HG02973 (cell line): ENCODE data around the gene LRRC74A.
"Not testable (repeated sequence)": the region's sequence is repeated elsewhere in the genome, so short reads cannot be mapped to it uniquely, and the experiment has no call there.

Experiments used
- ATAC-seq: cut with Tn5 transposase; IDR thresholded peaks from one replicate; pipeline ENCODE4 v1.9.1; 2021; ENCODE audit warnings: moderate library complexity; ENCODE audit not compliant: unreplicated experiment

Gene LRRC74A

DNA sequence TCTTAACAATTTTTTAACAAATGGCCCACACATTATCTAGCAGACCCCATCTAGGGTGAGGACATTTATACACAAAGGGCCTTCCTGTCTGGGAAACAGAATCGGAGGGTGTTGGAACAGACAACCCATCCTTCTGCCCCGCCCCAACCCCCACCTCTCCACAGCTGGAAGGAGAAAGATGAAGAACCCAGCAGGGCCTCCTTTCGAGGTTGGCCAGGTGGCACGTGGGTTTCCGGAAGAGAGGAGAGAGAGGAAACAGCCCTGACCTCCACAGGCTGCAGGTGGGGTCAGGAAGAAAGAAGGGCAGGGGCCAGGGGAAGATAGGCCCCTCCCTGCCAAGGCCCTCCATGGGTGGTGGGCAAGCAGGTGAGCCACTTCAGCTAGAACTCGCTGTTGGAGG, 57.2 kb downstream of the LRRC74A start:
- no peak for ATAC-seq

GRCh38 chr14:76884394-76884793, 58.2 kb downstream of the LRRC74A start:
- no peak for ATAC-seq

DNA sequence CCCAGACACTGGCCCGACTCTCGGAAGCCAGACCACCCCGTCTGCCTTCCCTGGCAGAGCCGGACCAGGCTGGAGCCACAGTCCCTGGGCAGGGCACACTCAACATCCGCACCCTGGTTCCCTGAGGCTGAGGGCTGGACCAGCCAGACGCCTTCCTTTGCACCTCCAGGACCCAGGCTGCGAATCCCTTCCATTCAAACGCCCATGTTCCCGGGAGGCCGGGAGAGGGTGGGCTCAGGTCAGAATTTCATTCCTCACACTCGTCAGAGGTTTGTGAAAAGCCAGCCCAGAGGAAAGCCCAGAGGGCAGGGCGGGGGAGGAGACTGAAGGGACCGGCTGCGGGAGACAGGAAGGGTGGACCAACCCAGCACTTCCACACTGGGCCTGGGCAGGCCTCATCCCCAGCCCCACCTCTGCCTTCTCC, 58.7 kb downstream of the LRRC74A start:
- no peak for ATAC-seq

DNA sequence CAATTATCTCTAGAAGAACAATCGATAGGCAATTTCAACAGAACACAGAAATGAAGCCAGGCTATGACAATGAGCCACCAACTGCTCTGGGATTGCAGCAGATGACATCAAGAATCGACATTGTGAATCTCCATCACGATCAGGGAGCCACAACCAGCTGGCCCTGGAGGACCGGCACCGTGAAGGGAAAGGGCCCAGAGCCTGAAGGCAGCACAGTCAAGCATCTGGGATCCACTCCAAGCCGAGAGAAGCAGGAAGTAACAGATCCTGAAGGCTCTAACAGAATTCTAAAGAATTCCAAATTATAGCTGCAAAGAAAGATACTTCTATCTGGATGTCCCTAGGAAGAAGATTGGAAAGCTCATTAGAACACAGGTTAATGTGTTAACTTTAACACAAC, 61.0 kb downstream of the LRRC74A start:
- ATAC-seq: no peak

GRCh38 chr14:76891391-76891790, 65.2 kb downstream of the LRRC74A start:
- no peak for ATAC-seq

GRCh38 chr14:76894308-76894707, 68.1 kb downstream of the LRRC74A start:
- ATAC-seq: no peak

- ATAC-seq: not testable (repeated sequence)
Measured at GRCh38 chr14:76898006-76898405, 71.8 kb downstream of the LRRC74A start.

DNA sequence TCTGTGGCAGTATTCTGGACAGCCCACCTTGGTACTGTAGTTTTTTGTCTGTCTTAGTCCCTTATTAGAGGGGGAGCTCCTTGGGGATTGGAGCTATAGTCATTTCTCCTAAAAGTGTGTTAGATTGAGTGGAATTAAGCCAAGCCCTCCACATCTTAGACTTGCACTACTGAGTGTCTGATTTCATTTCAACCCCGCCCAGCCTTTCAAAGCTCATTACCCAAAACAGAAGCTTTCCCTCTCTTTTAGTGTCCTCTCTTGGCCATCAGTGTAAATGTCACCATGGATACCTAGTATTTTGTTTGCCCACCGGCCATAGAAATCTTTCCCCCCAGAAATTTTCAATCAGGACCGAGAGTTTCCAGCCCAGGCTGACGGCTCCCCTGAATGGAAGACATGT, 74.5 kb downstream of the LRRC74A start:
- no peak for ATAC-seq

DNA sequence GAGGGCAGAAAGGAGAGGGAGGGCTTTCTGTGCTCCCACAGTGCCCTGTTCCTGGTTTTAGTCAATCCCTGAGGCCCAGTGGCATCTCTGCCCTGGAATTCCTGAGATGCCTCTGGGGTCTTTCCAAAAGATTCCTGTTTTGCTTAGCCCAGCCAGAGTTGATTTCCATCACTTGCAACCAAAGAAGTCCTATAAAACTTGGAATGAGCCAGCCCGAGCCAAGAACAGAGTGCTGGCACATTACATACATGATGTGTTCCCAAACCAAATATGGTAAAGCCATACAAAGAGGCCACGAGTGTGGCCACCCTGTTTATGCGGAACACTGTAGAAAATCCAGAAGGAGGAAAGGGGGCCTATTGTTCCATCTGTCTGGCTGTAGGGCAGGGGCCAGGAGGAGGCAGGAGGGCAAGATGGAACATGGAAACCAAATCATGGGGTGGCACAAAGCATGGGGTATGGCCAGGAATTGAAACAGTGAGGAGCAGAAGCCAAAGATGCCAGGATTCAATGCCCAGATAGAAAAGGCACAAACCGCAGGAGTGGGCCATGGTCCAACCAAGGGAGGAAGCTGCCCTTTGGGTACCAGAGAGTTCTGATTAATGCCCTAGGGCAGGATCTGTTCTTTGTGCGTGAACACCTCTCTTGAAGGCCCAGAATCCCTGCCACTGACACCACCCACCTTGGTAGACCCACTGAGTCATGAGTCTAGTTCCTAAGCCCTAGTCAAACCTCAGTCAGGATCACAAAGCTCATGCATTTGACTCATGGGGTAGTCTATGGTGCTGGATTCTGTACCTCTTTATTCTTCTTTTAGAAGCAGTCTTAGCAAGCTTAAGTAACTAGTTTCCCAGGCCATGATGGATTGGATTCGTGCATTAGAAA, 75.2 kb downstream of the LRRC74A start:
- no peak for ATAC-seq

DNA sequence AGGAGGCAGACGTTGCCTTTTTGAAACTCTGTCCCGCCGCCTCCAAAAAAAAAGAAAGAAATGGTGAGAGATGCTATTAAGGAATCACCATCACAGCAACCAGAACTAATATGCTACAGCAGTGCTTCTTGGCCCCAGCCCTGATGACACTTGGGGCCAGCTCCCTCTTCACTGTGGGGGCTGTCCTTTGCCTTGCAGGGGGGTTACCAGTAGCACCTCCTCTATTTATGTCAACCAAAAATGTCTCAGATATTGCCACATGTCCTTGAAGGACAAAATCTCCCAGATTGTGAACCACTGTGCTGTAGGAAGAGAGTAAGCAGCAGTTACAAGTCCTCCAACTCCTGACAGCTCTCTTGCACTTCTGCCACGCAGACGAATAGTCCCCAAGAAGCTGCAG, 76.4 kb downstream of the LRRC74A start:
- ATAC-seq: no peak

- no peak for ATAC-seq
Measured at GRCh38 chr14:76904100-76904739, 78.0 kb downstream of the LRRC74A start.

DNA sequence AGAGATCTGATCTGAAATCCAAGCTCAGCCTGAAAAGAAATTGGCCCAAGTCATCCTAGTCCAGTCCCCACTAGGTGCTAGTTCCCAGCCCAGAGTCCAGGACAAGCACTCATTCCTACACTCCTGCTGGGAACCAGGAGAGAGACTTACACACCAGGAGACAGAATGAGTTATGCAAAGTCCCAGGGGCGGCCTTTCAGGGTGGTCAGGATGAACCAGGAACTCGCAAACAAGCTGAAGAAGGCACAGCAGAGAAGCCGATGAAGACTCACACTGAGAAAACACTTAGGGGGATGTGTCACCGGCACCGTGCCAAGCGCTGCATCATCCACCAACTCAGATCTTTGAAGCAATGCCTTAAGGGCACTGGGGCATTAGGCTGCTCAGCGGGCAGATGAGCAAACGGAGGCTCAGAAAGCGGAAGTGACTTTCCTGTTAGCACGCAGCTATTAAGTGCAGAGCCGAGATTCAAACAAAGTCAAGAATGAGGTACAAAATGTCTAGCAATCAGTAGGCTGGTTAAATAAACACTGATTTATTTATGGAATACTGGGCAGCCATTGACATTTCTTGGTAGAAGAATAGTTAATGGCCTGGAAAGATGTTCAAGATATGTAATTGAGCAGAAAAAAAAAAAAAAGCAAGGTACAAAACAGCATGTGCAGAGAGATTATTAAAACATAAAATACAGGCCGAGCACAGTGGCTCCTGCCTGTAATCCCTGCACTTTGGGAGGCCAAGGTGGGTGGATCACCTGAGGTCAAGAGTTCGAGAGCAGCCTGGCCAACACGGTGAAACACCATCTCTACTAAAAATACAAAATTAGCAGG, 78.7 kb downstream of the LRRC74A start:
- ATAC-seq: peak; percentile 60

- ATAC-seq: no peak
Measured at GRCh38 chr14:76908834-76909233, 82.6 kb downstream of the LRRC74A start.

DNA sequence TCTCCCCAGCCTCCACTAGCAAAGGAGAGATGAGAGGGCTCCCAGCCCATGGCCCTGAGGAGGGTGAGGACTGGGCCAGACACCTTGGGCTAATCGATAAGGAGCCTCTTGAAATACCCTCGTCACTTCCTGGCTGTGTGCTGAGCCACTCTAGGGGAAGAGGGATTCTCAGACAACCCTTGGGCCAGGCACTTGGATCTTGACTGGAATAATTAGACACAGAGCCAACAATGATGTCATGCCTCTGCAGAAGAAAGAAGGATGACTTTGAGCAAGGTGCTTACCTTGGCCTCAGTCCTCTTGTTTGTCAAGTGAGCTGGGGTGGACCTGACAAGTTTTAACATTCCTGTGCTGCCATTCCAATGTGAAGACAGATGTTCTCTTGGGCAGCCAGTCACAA, 83.1 kb downstream of the LRRC74A start:
- no peak for ATAC-seq

DNA sequence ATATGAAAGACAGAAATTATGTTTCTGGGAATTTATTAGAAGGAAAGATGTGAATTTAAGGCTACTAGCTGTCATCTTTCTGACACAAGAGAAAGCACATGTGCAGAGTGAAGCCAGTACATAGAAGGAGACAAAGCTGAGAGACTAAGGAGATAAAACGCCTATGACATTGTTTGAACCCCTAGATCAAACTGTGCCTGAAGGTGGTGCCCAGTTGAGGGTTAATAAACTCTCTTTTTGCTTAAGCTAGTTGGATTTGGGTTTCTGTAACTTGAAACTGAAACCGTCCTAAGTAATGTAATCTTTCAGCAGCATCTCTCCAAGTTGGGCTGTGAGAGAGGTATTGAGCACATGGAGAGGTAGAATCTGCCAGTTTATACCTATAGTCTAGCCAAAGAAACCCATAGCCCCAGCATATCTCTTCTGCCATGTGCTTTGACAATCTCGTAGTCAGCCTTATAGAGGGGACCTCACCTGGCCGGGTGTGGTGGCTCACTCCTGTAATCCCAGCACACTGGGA, 84.2 kb downstream of the LRRC74A start:
- ATAC-seq: no peak

DNA sequence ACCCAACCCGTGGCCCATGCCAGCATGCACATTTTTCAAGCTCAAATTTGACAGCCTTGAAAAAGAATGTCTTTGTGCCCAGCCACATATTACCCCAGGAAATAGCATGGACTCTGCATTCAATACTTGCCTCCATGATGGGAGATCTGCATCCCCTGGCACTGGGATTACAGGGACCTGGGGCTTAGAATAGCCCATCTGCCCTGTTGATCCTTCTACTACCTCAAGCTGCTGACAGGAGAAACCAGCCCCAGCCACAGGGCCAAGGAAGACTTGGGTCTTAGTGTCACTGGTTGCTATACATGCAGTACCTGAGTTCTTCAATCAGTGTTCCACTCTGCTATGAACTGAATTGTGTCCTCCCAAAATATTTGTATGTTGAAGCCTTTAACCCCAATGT, 85.3 kb downstream of the LRRC74A start:
- no peak for ATAC-seq

DNA sequence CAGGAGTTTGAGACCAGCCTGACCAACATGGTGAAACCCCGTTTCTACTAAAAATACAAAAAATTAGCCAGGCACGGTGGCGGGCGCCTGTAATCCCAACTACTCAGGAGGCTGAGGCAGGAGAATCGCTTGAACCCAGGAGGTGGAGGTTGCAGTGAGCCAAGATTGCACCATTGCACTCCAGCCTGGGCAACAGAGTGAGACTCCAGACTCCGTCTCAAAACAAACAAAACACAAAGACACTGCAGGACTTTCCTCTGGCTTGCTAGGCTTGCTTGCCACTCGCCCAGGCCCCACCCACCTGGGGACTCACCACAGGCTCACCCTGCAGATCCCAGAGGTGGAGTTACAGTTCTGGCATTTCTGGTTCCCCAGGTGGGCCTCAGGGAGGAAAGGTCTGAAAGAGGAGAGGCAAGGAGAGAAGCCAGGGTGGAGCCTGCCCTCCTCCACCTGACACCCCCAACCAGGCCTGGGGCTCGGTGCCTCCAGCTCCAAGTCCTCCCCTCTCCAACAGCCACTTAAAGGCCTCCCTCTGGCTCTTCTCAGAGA, 88.4 kb downstream of the LRRC74A start:
- ATAC-seq: not testable (repeated sequence)

- no peak for ATAC-seq
Measured at GRCh38 chr14:76916040-76916715, 90.0 kb downstream of the LRRC74A start.

- ATAC-seq: no peak
Measured at GRCh38 chr14:76917158-76917596, 91.0 kb downstream of the LRRC74A start.

DNA sequence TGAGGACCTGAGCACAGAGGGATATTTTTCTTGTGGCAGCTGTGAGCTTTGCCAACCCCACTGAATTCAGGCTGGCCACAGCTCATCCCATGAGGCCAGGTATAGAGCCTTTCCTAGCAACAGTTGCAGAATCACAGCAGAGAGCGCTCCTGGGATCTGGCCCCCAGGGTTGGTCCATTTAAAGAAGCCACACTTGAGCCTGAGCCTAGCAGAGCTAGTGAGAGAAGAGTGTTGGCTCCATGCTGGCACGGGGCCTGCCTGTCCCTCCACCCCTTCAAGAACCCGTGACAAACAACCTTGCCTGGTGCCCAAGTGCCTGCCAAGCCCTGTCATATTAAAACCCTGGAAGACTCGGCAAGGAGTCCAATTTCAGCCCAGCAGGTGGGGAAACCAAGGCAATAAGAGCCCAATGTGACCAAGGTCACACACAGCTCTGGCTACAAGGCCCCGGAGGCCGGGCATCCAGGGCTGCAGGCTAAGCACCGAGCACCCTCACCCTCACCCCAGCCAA, 91.6 kb downstream of the LRRC74A start:
- no peak for ATAC-seq
